Natural killer cell (primary cell): Measurements from ENCODE around the gene FAM124B. TPM values are rescaled to one million over a fixed set of nuclear protein-coding genes. Genes with fewer than 3 reads are reported as not detected.

ENCODE experiments used
- ATAC-seq, 3 donors: fragments of 150-1000 bp in 2 of 3; fragments of 200-7000 bp in 1 of 3; cut with Tn5 transposase; 1 replicate in 1 of 3; 2 replicates in 2 of 3; pipeline ENCODE4 v1.10.0; 2021; ENCODE audit warnings: mild to moderate bottlenecking in 2 of 3, moderate library complexity in 2 of 3
- DNase-seq, 2 donors: peaks; one replicate each; pipeline versions ENCODE4 v3.0.0 to v3.0.0-alpha.2; 2013 to 2021; ENCODE audit warnings: mixed read lengths in 1 of 2
- H3K27ac ChIP-seq: one replicate; pipeline ENCODE4 v1.5.1; 2013; ENCODE audit warnings: mild to moderate bottlenecking, low read length
- H3K27me3 ChIP-seq: one replicate; pipeline ENCODE4 v1.6.1; 2013; ENCODE audit warnings: low read length; ENCODE audit not compliant: control insufficient read depth, insufficient read depth
- H3K36me3 ChIP-seq: one replicate; pipeline ENCODE4 v1.6.1; 2013; ENCODE audit warnings: low read length; ENCODE audit not compliant: control insufficient read depth, insufficient read depth
- H3K4me1 ChIP-seq: one replicate; pipeline ENCODE4 v1.6.1; 2013; ENCODE audit warnings: low read length; ENCODE audit not compliant: control insufficient read depth, insufficient read depth
- H3K4me3 ChIP-seq: one replicate; pipeline ENCODE4 v1.5.1; 2013; ENCODE audit warnings: low read length
- H3K9me3 ChIP-seq: one replicate; pipeline ENCODE4 v1.6.1; 2013; ENCODE audit warnings: low read length; ENCODE audit not compliant: control insufficient read depth, insufficient read depth
- H3K27ac Mint-ChIP-seq, 2 donors: one replicate each; pipeline ENCODE4 v1.8.0; 2022; ENCODE audit warnings: mild to moderate bottlenecking in 2 of 2, mixed read lengths in 2 of 2, moderate library complexity in 1 of 2
- H3K27me3 Mint-ChIP-seq, 2 donors: one replicate each; pipeline ENCODE4 v1.8.0; 2022; ENCODE audit warnings: low read depth in 2 of 2, mixed read lengths in 2 of 2
- H3K36me3 Mint-ChIP-seq: one replicate; pipeline ENCODE4 v1.8.0; 2022; ENCODE audit warnings: mixed read lengths
- H3K4me1 Mint-ChIP-seq, 2 donors: one replicate each; pipeline ENCODE4 v1.8.0; 2022; ENCODE audit warnings: mixed read lengths in 2 of 2
- H3K4me3 Mint-ChIP-seq: one replicate; pipeline ENCODE4 v1.8.0; 2022; ENCODE audit warnings: mild to moderate bottlenecking, moderate library complexity, mixed read lengths
- H3K9me3 Mint-ChIP-seq, 2 donors: one replicate each; pipeline ENCODE4 v1.8.0; 2022; ENCODE audit warnings: mixed read lengths in 2 of 2
- WGBS: methylation state at CpG from one replicate; pipeline ENCODE4 v1.1.7; 2013; ENCODE audit warnings: missing lambda C conversion rate; ENCODE audit not compliant: insufficient coverage; 5-methylcytosine and 5-hydroxymethylcytosine counted together
- intact Hi-C: fragments of 100-400 bp; cut with micrococcal nuclease; formaldehyde crosslinking; loops from one replicate; pipeline ENCODE4 v1.14.2; 2022
- total RNA-seq, 4 donors: library from RNA; stranded (reverse); fragments of 120-200 nt in 1 of 4; gene quantifications; one replicate each; pipeline versions ENCODE4 v1.2.3 to v1.2.4, GENCODE V29; 2013 to 2022
- TF ChIP-seq, protein P1 (sequence below): fragments of 200-600 bp; IDR thresholded peaks from one replicate; pipeline ENCODE4 v1.8.0; 2022; ENCODE audit warnings: antibody characterized with exemption

Gene FAM124B
- total RNA-seq, 3 donors from 2014 or later (not counting 1 experiment from before 2014, with no cell fraction given): 1.9 to 6.1 (median 2.4) TPM

GRCh38 chr2:224333726-224334482, 68.0 kb downstream of the FAM124B start:
- TF ChIP-seq, protein P1, sequence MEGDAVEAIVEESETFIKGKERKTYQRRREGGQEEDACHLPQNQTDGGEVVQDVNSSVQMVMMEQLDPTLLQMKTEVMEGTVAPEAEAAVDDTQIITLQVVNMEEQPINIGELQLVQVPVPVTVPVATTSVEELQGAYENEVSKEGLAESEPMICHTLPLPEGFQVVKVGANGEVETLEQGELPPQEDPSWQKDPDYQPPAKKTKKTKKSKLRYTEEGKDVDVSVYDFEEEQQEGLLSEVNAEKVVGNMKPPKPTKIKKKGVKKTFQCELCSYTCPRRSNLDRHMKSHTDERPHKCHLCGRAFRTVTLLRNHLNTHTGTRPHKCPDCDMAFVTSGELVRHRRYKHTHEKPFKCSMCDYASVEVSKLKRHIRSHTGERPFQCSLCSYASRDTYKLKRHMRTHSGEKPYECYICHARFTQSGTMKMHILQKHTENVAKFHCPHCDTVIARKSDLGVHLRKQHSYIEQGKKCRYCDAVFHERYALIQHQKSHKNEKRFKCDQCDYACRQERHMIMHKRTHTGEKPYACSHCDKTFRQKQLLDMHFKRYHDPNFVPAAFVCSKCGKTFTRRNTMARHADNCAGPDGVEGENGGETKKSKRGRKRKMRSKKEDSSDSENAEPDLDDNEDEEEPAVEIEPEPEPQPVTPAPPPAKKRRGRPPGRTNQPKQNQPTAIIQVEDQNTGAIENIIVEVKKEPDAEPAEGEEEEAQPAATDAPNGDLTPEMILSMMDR: no peak
- H3K27me3 Mint-ChIP-seq: no peaks in the 10 kb centered on the region
- Histone ChIP-seq H3K4me1 (no peaks in the 10 kb centered on the region), H3K36me3 (no peaks in the 10 kb centered on the region), H3K27me3 (no peaks in the 10 kb centered on the region), H3K9me3 (no peaks in the 10 kb centered on the region), H3K4me3 (no peak overlapping the region), H3K27ac (no peak overlapping the region)
- intact Hi-C loops: no loop called here
- DNase-seq: no peak
- no peaks in the 10 kb centered on the region for H3K9me3 Mint-ChIP-seq
- no peak overlapping the region for H3K4me3 Mint-ChIP-seq
- 84% methylated on average over 6 of the region's 6 CpGs for WGBS
- H3K27ac Mint-ChIP-seq: no peak overlapping the region
- H3K4me1 Mint-ChIP-seq: no peaks in the 10 kb centered on the region
- no peaks in the 10 kb centered on the region for H3K36me3 Mint-ChIP-seq
- ATAC-seq: no peak

- 82% methylated on average over 8 of the region's 8 CpGs for WGBS
- TF ChIP-seq, protein P1: no peak
- Histone ChIP-seq H3K27me3 (no peaks in the 10 kb centered on the region), H3K9me3 (no peaks in the 10 kb centered on the region), H3K4me3 (no peak overlapping the region), H3K4me1 (no peaks in the 10 kb centered on the region), H3K36me3 (no peaks in the 10 kb centered on the region), H3K27ac (no peak overlapping the region)
- no peaks in the 10 kb centered on the region for H3K9me3 Mint-ChIP-seq
- ATAC-seq (no peak), DNase-seq (no peak)
- no peaks in the 10 kb centered on the region for H3K36me3 Mint-ChIP-seq
- H3K4me1 Mint-ChIP-seq: no peaks in the 10 kb centered on the region
- intact Hi-C loops: no loop called here
- peaks cover 13 to 18% of the 10 kb centered on the region in 2 donors for H3K27me3 Mint-ChIP-seq
- H3K27ac Mint-ChIP-seq: no peak overlapping the region
- no peak overlapping the region for H3K4me3 Mint-ChIP-seq
Measured at GRCh38 chr2:224331698-224332097, 70.2 kb downstream of the FAM124B start.

DNA sequence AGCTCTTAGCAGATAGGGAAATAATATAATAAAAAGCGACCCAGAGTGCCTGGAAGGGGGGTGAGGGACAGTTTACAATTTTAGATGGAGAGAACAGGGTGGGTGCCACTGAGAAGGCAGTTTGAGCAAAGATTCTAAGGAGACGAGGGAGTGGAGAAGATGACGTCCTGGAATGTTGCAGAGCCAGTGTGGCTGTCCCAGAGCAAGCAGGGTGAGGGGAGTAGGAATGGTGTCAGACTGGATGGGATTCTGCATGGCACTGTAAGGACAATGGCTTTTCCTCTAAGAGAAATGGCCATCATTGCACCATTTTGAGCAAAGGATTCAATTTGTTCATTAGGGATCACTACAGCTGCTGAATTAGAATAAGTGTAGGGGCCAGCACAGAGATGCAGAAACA, 73.1 kb downstream of the FAM124B start:
- H3K36me3 Mint-ChIP-seq: no peaks in the 10 kb centered on the region
- 85% methylated on average over 3 of the region's 3 CpGs for WGBS

More for the DNA sequence above, 73.1 kb downstream of the FAM124B start:
- DNase-seq: no peak
- TF ChIP-seq, protein P1: no peak
- intact Hi-C loops: no loop called here
- no peaks in the 10 kb centered on the region for H3K4me1 Mint-ChIP-seq
- Histone ChIP-seq H3K27me3 (no peaks in the 10 kb centered on the region), H3K27ac (no peak overlapping the region), H3K4me1 (no peaks in the 10 kb centered on the region), H3K36me3 (no peaks in the 10 kb centered on the region), H3K9me3 (no peaks in the 10 kb centered on the region), H3K4me3 (no peak overlapping the region)
- no peak for ATAC-seq
- no peak overlapping the region for H3K4me3 Mint-ChIP-seq
- H3K9me3 Mint-ChIP-seq: no peaks in the 10 kb centered on the region
- H3K27me3 Mint-ChIP-seq: peaks cover 13 to 26% of the 10 kb centered on the region in 2 donors
- H3K27ac Mint-ChIP-seq: no peak overlapping the region

Other genes with a start within 250 kb of the FAM124B start
- gene CUL3, start 183.3 kb upstream of the FAM124B start, total RNA-seq: 100 to 1,000 TPM; 102 to 125 (median 115) TPM